HepG2 (cell line): ENCODE data around the gene SMARCD1. TPM values are rescaled to one million over a fixed set of nuclear protein-coding genes. Genes with fewer than 3 reads are reported as not detected.

Experiments used
- HDAC1 ChIP-seq: sonication (generic); formaldehyde crosslinking; IDR thresholded peaks from 2 replicates; pipeline ENCODE4 v1.5.1; 2020; ENCODE audit warnings: mild to moderate bottlenecking, missing genetic modification reagents
- HNRNPUL1 ChIP-seq: fragments of 200-400 bp; formaldehyde crosslinking; IDR thresholded peaks from 2 replicates; pipeline ENCODE4 v1.6.1; 2017; ENCODE audit warnings: low read depth, mild to moderate bottlenecking, low read length, moderate library complexity
- HOXA3 ChIP-seq: sonication (generic); formaldehyde crosslinking; IDR thresholded peaks from 2 replicates; pipeline ENCODE4 v1.5.0; 2020; ENCODE audit warnings: missing genetic modification reagents
- NCOR1 ChIP-seq: fragments of 200-600 bp; sonication (generic); IDR thresholded peaks from 2 replicates; pipeline ENCODE4 v1.7.0; 2017; ENCODE audit warnings: antibody characterized with exemption, low read length, borderline replicate concordance
- PPARG ChIP-seq: conservative IDR thresholded peaks from 2 replicates; pipeline ENCODE4 v1.6.1; 2016; ENCODE audit warnings: missing biosample characterization, missing genetic modification reagents
- RFXANK ChIP-seq: IDR thresholded peaks from 2 replicates; pipeline ENCODE4 v1.6.1; 2016
- SRSF9 ChIP-seq: fragments of 200-400 bp; formaldehyde crosslinking; IDR thresholded peaks from 2 replicates; pipeline ENCODE4 v1.6.1; 2018; ENCODE audit warnings: borderline replicate concordance, mild to moderate bottlenecking, low read depth, low read length; ENCODE audit not compliant: insufficient read depth, poor library complexity, severe bottlenecking
- STAG1 ChIP-seq: sonication (generic); formaldehyde crosslinking; IDR thresholded peaks from 2 replicates; pipeline ENCODE4 v1.4.0; 2020; ENCODE audit warnings: missing genetic modification reagents
- TEAD3 ChIP-seq: optimal IDR thresholded peaks from 2 replicates; pipeline ENCODE3; 2016; ENCODE audit warnings: borderline replicate concordance
- TOPORS ChIP-seq: sonication (generic); formaldehyde crosslinking; IDR thresholded peaks from 2 replicates; pipeline ENCODE4 v1.8.0; 2023; ENCODE audit warnings: mild to moderate bottlenecking, missing genetic modification reagents
- YY1 ChIP-seq: IDR thresholded peaks from 2 replicates; pipeline ENCODE4 v1.6.1; 2011; ENCODE audit warnings: low read length, low read depth, moderate library complexity, mild to moderate bottlenecking; ENCODE audit not compliant: insufficient read depth, insufficient replicate concordance
- ZFP90 ChIP-seq: sonication (generic); formaldehyde crosslinking; IDR thresholded peaks from 2 replicates; pipeline ENCODE4 v1.8.0; 2022; ENCODE audit warnings: missing genetic modification reagents, mild to moderate bottlenecking, inconsistent platforms, borderline replicate concordance
- ZNF3 ChIP-seq: IDR thresholded peaks from 2 replicates; pipeline ENCODE4 v1.7.0; 2017; ENCODE audit warnings: inconsistent platforms
- ZNF33A ChIP-seq: sonication (generic); formaldehyde crosslinking; IDR thresholded peaks from 2 replicates; pipeline ENCODE4 v1.5.1; 2020; ENCODE audit warnings: missing genetic modification reagents, mild to moderate bottlenecking, moderate library complexity, borderline replicate concordance
- ZNF567 ChIP-seq: sonication (generic); formaldehyde crosslinking; IDR thresholded peaks from 2 replicates; pipeline ENCODE4 v1.8.1; 2023; ENCODE audit warnings: mild to moderate bottlenecking, missing genetic modification reagents, borderline replicate concordance
- ZSCAN29 ChIP-seq: sonication (generic); formaldehyde crosslinking; conservative IDR thresholded peaks from 2 replicates; pipeline ENCODE4 v1.4.0; 2020; ENCODE audit warnings: mild to moderate bottlenecking, missing genetic modification reagents
- ZSCAN31 ChIP-seq: sonication (generic); formaldehyde crosslinking; IDR thresholded peaks from 2 replicates; pipeline ENCODE4 v1.5.0; 2020; ENCODE audit warnings: low read depth, mild to moderate bottlenecking, missing genetic modification reagents
- polyA plus RNA-seq, 8 experiments: library from polyadenylated mRNA; depleted of rRNA in 3 of 8; stranded (reverse) in 7 of 8; unstranded in 1 of 8; fragments of >200 nt; fragmentation: Illumina TruSeq in 4 of 8; extraction: Trizol in 4 of 8; gene quantifications; 2 replicates each; pipeline versions ENCODE4 v1.2.1 to v1.2.3, GENCODE V29; 2011 to 2016; ENCODE audit warnings: low read depth in 4 of 8, missing spikeins in 1 of 8, mixed read lengths in 1 of 8; ENCODE audit not compliant: insufficient read depth in 1 of 8
- total RNA-seq, 5 experiments: library from RNA; depleted of rRNA; stranded (reverse); fragments of >200 nt; fragmentation: Illumina TruSeq; extraction: Trizol; gene quantifications; 2 replicates each; pipeline ENCODE4 v1.2.3, GENCODE V29; 2016; ENCODE audit warnings: low read depth in 1 of 5
- TF ChIP-seq, protein P1 (sequence below): sonication (generic); formaldehyde crosslinking; IDR thresholded peaks from 2 replicates; pipeline ENCODE4 v1.5.0; 2020; ENCODE audit warnings: mild to moderate bottlenecking, low read depth, missing genetic modification reagents, borderline replicate concordance
- TF ChIP-seq, protein P2 (sequence below): sonication (generic); formaldehyde crosslinking; IDR thresholded peaks from 2 replicates; pipeline ENCODE4 v1.8.0; 2022; ENCODE audit warnings: mild to moderate bottlenecking, missing genetic modification reagents; ENCODE audit not compliant: insufficient replicate concordance
- TF ChIP-seq, protein P3 (sequence below): sonication (generic); formaldehyde crosslinking; IDR thresholded peaks from 2 replicates; pipeline ENCODE4 v1.5.0; 2020; ENCODE audit warnings: mild to moderate bottlenecking, missing genetic modification reagents
- TF ChIP-seq, protein P4 (sequence below): sonication (generic); formaldehyde crosslinking; IDR thresholded peaks from 2 replicates; pipeline ENCODE4 v1.4.0; 2020; ENCODE audit warnings: mild to moderate bottlenecking, missing genetic modification reagents, borderline replicate concordance
- TF ChIP-seq, protein P5 (sequence below): sonication (generic); formaldehyde crosslinking; IDR thresholded peaks from 2 replicates; pipeline ENCODE4 v1.4.0; 2020; ENCODE audit warnings: mild to moderate bottlenecking, missing genetic modification reagents
- TF ChIP-seq, protein P6 (sequence below): IDR thresholded peaks from 2 replicates; pipeline ENCODE4 v1.6.1; 2016; ENCODE audit warnings: low read depth, control low read depth

The SMARCD1 gene
- total and polyA plus RNA-seq, 2 of the 13 experiments (the other 11 are each of a cell fraction or from before 2014, with no cell fraction given) = 51.7 to 54.6 TPM

DNA sequence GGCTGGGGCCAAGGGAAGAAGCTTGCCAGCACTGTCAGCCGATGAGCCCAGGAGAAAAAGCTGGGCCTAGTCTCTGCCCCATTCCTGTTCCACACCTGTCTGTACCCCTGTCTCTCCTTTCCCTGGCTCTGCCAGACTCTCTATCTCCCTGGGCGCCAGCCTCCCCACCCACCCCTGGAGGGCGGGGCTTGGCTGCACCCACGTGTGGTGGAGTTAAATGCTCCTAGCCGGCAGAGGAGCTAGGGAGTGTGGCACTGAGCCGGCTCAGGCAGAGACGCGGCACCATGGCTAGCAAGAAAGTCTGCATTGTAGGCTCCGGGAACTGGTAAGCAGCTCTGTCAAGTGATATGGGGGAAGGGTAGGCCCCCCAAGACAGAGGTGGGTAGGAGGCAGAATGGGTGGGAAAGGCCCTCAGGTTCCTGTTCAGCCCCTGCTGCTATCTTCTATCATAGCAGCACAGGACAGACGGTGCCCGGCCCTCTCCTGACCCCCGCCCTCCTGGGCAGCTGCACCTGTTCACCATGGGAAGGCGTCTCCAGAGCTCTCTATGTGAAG is 18.7 kb downstream of the SMARCD1 start, which contains the start of gene GPD1 (continued):
- TF ChIP-seq ZFP90 (CRISPR knock-in tag) (no peak), HDAC1 (CRISPR knock-in tag) (no peak; the same call in 1 of the 2 replicates), PPARG (CRISPR knock-in tag) (no peak), HOXA3 (CRISPR knock-in tag) (no peak), ZSCAN29 (CRISPR knock-in tag) (no peak), NCOR1 (no peak), ZSCAN31 (CRISPR knock-in tag) (no peak), HNRNPUL1 (no peak), SRSF9 (no peak), TEAD3 (no peak), TOPORS (CRISPR knock-in tag) (no peak), STAG1 (CRISPR knock-in tag) (0 out of 2 replicates have a peak, but pooled peaks have one; percentile 3), RFXANK (peak; percentile 72; the same call in 1 of the 2 replicates), ZNF567 (CRISPR knock-in tag) (no peak), ZNF33A (CRISPR knock-in tag) (no peak), ZNF3 (CRISPR knock-in tag) (no peak), YY1 (no peak)
- TF ChIP-seq, protein P1, sequence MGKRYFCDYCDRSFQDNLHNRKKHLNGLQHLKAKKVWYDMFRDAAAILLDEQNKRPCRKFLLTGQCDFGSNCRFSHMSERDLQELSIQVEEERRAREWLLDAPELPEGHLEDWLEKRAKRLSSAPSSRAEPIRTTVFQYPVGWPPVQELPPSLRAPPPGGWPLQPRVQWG (CRISPR knock-in tag) = no peak
- TF ChIP-seq, protein P2, sequence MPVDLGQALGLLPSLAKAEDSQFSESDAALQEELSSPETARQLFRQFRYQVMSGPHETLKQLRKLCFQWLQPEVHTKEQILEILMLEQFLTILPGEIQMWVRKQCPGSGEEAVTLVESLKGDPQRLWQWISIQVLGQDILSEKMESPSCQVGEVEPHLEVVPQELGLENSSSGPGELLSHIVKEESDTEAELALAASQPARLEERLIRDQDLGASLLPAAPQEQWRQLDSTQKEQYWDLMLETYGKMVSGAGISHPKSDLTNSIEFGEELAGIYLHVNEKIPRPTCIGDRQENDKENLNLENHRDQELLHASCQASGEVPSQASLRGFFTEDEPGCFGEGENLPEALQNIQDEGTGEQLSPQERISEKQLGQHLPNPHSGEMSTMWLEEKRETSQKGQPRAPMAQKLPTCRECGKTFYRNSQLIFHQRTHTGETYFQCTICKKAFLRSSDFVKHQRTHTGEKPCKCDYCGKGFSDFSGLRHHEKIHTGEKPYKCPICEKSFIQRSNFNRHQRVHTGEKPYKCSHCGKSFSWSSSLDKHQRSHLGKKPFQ = no peak
- TF ChIP-seq, protein P3, sequence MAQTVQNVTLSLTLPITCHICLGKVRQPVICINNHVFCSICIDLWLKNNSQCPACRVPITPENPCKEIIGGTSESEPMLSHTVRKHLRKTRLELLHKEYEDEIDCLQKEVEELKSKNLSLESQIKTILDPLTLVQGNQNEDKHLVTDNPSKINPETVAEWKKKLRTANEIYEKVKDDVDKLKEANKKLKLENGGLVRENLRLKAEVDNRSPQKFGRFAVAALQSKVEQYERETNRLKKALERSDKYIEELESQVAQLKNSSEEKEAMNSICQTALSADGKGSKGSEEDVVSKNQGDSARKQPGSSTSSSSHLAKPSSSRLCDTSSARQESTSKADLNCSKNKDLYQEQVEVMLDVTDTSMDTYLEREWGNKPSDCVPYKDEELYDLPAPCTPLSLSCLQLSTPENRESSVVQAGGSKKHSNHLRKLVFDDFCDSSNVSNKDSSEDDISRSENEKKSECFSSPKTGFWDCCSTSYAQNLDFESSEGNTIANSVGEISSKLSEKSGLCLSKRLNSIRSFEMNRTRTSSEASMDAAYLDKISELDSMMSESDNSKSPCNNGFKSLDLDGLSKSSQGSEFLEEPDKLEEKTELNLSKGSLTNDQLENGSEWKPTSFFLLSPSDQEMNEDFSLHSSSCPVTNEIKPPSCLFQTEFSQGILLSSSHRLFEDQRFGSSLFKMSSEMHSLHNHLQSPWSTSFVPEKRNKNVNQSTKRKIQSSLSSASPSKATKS (CRISPR knock-in tag) = no peak
- TF ChIP-seq, protein P4, sequence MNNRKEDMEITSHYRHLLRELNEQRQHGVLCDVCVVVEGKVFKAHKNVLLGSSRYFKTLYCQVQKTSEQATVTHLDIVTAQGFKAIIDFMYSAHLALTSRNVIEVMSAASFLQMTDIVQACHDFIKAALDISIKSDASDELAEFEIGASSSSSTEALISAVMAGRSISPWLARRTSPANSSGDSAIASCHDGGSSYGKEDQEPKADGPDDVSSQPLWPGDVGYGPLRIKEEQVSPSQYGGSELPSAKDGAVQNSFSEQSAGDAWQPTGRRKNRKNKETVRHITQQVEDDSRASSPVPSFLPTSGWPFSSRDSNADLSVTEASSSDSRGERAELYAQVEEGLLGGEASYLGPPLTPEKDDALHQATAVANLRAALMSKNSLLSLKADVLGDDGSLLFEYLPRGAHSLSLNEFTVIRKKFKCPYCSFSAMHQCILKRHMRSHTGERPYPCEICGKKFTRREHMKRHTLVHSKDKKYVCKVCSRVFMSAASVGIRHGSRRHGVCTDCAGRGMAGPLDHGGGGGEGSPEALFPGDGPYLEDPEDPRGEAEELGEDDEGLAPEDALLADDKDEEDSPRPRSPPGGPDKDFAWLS = no peak
- TF ChIP-seq, protein P5, sequence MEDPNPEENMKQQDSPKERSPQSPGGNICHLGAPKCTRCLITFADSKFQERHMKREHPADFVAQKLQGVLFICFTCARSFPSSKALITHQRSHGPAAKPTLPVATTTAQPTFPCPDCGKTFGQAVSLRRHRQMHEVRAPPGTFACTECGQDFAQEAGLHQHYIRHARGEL (CRISPR knock-in tag) = no peak
- TF ChIP-seq, protein P6, sequence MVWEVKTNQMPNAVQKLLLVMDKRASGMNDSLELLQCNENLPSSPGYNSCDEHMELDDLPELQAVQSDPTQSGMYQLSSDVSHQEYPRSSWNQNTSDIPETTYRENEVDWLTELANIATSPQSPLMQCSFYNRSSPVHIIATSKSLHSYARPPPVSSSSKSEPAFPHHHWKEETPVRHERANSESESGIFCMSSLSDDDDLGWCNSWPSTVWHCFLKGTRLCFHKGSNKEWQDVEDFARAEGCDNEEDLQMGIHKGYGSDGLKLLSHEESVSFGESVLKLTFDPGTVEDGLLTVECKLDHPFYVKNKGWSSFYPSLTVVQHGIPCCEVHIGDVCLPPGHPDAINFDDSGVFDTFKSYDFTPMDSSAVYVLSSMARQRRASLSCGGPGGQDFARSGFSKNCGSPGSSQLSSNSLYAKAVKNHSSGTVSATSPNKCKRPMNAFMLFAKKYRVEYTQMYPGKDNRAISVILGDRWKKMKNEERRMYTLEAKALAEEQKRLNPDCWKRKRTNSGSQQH (CRISPR knock-in tag) = no peak
